ENCODE results near the gene ADAMTS6. TPM values are rescaled to one million over a fixed set of nuclear protein-coding genes. Genes with fewer than 3 reads are reported as not detected.

The ADAMTS6 gene
- total RNA-seq, 2 donors from 2014 or later: 0.91 to 20.7 TPM

- TF ChIP-seq, protein P1, sequence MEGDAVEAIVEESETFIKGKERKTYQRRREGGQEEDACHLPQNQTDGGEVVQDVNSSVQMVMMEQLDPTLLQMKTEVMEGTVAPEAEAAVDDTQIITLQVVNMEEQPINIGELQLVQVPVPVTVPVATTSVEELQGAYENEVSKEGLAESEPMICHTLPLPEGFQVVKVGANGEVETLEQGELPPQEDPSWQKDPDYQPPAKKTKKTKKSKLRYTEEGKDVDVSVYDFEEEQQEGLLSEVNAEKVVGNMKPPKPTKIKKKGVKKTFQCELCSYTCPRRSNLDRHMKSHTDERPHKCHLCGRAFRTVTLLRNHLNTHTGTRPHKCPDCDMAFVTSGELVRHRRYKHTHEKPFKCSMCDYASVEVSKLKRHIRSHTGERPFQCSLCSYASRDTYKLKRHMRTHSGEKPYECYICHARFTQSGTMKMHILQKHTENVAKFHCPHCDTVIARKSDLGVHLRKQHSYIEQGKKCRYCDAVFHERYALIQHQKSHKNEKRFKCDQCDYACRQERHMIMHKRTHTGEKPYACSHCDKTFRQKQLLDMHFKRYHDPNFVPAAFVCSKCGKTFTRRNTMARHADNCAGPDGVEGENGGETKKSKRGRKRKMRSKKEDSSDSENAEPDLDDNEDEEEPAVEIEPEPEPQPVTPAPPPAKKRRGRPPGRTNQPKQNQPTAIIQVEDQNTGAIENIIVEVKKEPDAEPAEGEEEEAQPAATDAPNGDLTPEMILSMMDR (IDR thresholded peaks at IDR 0.05): no peak
- TF ChIP-seq POLR2AphosphoS5 (IDR thresholded peaks at IDR 0.05) (no peak), POLR2A (IDR thresholded peaks at IDR 0.05) (no peak)
These were observed 379.2 kb downstream of the ADAMTS6 start for GRCh38 chr5:65102371-65102975.

DNA sequence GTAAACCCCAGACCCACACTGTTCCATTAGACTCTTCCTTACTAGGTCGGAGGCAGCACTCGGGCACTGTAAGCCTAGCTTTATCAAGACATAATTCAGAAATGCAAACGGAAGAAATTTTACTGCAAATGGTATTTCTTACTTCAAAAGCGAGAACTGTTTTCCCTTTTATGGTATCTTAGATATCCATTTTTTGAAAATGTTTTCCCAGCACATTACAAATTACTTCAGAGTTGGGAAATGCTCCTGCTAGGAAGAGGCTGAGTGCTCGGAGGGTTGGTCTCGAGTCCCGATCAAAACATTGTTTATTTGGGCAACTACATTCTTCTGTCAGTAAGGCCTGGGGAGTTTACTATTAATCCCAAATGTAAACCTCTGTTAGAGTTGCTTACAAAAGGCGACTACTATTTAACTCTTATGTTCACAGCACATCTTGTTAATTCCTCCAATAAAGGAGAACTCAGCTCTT is 380.1 kb downstream of the ADAMTS6 start:
- WGBS: 72% methylated on average over 8 of the region's 8 CpGs
- H3K27me3 ChIP-seq (replicated peaks; ENCODE audit: insufficient read depth): no peaks in the 10 kb centered on the region
- no peak overlapping the region for H3K4me3 ChIP-seq
- TF ChIP-seq POLR2AphosphoS5 (IDR thresholded peaks at IDR 0.05) (no peak), POLR2A (IDR thresholded peaks at IDR 0.05) (no peak)
- TF ChIP-seq, protein P1 (IDR thresholded peaks at IDR 0.05): no peak
- intact Hi-C loops (cut with DNase I): loop anchor here (2.0 to 10.0 kb wide), 2 partner anchors 137 to 381 kb away; no protein-coding TSS in a partner anchor
- H3K27ac ChIP-seq: no peak overlapping the region
- no peaks in the 10 kb centered on the region for H3K4me1 ChIP-seq (replicated peaks)
- no peaks in the 10 kb centered on the region for H3K36me3 ChIP-seq
- no peak for DNase-seq (ENCODE audit: low spot score)
- H3K9me3 ChIP-seq: no peaks in the 10 kb centered on the region

More at GRCh38 chr5:65102371-65102975, 379.2 kb downstream of the ADAMTS6 start:
- H3K4me1 ChIP-seq (replicated peaks): no peaks in the 10 kb centered on the region
- DNase-seq (ENCODE audit: low spot score): no peak
- H3K4me3 ChIP-seq: peak overlapping the region; percentile 47 to 54
- 34% methylated on average over 17 of the region's 17 CpGs for WGBS
- H3K36me3 ChIP-seq: no peaks in the 10 kb centered on the region
- H3K27me3 ChIP-seq (replicated peaks; ENCODE audit: insufficient read depth): no peaks in the 10 kb centered on the region
- no peaks in the 10 kb centered on the region for H3K9me3 ChIP-seq
- intact Hi-C loops (cut with DNase I): loop anchor here (10.0 kb wide), 1 partner anchor 138 kb away; no protein-coding TSS in a partner anchor
- H3K27ac ChIP-seq: peak overlapping the region; percentile 82 to 85

DNA sequence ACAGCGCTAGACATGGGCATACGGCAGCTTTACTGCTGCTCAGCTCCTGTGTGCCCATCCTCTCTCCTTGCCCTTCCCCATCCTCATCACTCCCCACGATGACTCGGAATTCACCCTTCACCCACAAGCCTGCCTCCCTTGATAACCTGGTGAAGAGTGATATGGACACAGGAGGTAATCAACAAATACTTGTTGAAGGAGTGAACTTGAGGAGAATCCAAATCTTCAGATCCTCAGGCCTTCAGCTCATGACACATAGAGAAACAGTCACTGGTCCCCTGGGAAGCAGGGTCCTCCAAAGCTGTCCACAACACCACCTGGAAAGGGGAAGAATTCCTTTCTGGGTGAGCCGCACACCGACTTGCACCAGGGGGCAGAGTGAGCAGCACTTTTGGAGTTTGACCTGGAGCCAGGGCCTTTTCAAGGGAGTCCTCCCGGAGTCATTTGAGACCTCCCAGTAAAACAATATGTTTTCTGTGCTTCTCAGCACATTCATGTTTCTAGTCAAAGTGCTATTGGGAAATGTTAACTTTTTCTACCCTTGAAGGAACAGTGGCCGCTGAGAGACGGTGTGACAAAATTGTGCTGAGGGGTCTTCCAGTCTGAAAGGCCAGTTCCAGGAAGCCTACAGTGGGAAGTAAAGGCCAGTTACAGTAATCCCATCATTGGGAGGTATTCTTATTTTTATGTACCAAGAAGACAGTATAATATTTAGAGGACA is 380.6 kb downstream of the ADAMTS6 start:
- Histone ChIP-seq H3K36me3 (no peaks in the 10 kb centered on the region), H3K27me3 (replicated peaks; ENCODE audit: insufficient read depth) (no peaks in the 10 kb centered on the region), H3K4me3 (no peak overlapping the region), H3K27ac (no peak overlapping the region), H3K4me1 (replicated peaks) (no peaks in the 10 kb centered on the region), H3K9me3 (no peaks in the 10 kb centered on the region)
- DNase-seq (ENCODE audit: low spot score): peak; percentile 19
- TF ChIP-seq POLR2AphosphoS5 (IDR thresholded peaks at IDR 0.05): no peak
- TF ChIP-seq, protein P1 (IDR thresholded peaks at IDR 0.05): peak in 3 of 4 experiments; percentile 32 to 51 (median 32)
- TF ChIP-seq POLR2A (IDR thresholded peaks at IDR 0.05): no peak
- WGBS: 63% methylated on average over 9 of the region's 9 CpGs
- intact Hi-C loops (cut with DNase I): loop anchor here (2.0 to 10.0 kb wide), 2 partner anchors 136 to 382 kb away; no protein-coding TSS in a partner anchor

Small RNAs within 50 kb of the gene (small RNA-seq; reads per million reads assigned to genes)
- gene RF00019: 0 reads per million in 2 donors

Other genes with a start within 250 kb of the ADAMTS6 start
- 1 to 10 TPM; 2.1 to 4.9 TPM for gene CENPK, start 81.2 kb upstream of the ADAMTS6 start, total RNA-seq
- gene PPWD1, start 81.4 kb upstream of the ADAMTS6 start, total RNA-seq: 10 to 100 TPM; 38.4 to 48.5 TPM
- gene TRIM23, start 142.4 kb upstream of the ADAMTS6 start, total RNA-seq: 10 to 100 TPM; 12.6 to 19.3 TPM
- 1 to 10 TPM; 2.1 to 5.6 TPM for gene SHLD3, start 143.1 kb upstream of the ADAMTS6 start, total RNA-seq
- gene TRAPPC13, start 143.1 kb upstream of the ADAMTS6 start, total RNA-seq: 10 to 100 TPM; 19.3 to 27.7 TPM
- gene SGTB, start 240.2 kb upstream of the ADAMTS6 start, total RNA-seq: 1 to 10 TPM; 4.9 to 6.1 TPM
- gene NLN, start 240.3 kb upstream of the ADAMTS6 start, total RNA-seq: 10 to 100 TPM; 10.0 to 10.8 TPM